ENCODE data around the gene CHMP6. TPM values are rescaled to one million over a fixed set of nuclear protein-coding genes. Genes with fewer than 3 reads are reported as not detected.

CHMP6 gene
- total and polyA plus RNA-seq, 9 of the 15 experiments (the other 6 are each of a cell fraction or from before 2014, with no cell fraction given) = 0.25 to 30.4 (median 13.4) TPM

GRCh38 chr17:80979547-80980378 is 11.9 kb upstream of the CHMP6 start:
- WGBS (ENCODE audit: insufficient coverage, low coverage, missing lambda C conversion rate) = 53% methylated on average over 17 of the region's 26 CpGs

More at GRCh38 chr17:80979547-80980378, 11.9 kb upstream of the CHMP6 start:
- Histone ChIP-seq H3K4me2 (ENCODE audit: insufficient read depth, low read length) (no peak overlapping the region), H4K20me1 (replicated peaks; ENCODE audit: control insufficient read depth, insufficient read depth, low read length) (0 out of 2 replicates have a peak, but pooled peaks cover 6% of the 10 kb centered on the region), H3K36me3 (ENCODE audit: control insufficient read depth, insufficient read depth, low read length) (no peaks in the 10 kb centered on the region), H3K79me2 (ENCODE audit: control insufficient read depth, insufficient read depth, low read length) (no peaks in the 10 kb centered on the region), H2AFZ (ENCODE audit: low read depth, low read length) (no peak overlapping the region; the same call in 1 of the 2 replicates), H3K9me1 (ENCODE audit: control insufficient read depth, insufficient read depth, low read length) (no peaks in the 10 kb centered on the region), H3K9ac (ENCODE audit: insufficient read depth in 1 of 2, low read depth in 2 of 2, low read length in 2 of 2) (no peak overlapping the region), H3K27me3 (ENCODE audit: control insufficient read depth in 2 of 2, insufficient read depth in 2 of 2, low read length in 2 of 2) (peaks cover 12 to 32% of the 10 kb centered on the region in 2 experiments; a peak in 4 of 5 replicates), H3K27ac (ENCODE audit: extremely low read depth, low read depth, low read length) (no peak overlapping the region), H3K4me3 (no peak overlapping the region), H3K9me3 (replicated peaks; ENCODE audit: control insufficient read depth, insufficient read depth, low read depth, low read length) (no peaks in the 10 kb centered on the region), H3K4me1 (replicated peaks in 1 of 2; ENCODE audit: control insufficient read depth in 2 of 2, insufficient read depth in 2 of 2, low read length in 2 of 2) (peaks cover 0 to 38% of the 10 kb centered on the region in 2 experiments; a peak in 3 of 5 replicates)
- no peak for DNase-seq (ENCODE audit: extremely low read depth in 1 of 4, low spot score in 3 of 4)
- CTCF ChIA-PET (ENCODE audit: low intra/inter-chr PET ratio) = interaction anchor here (0.8 kb wide), 1 partner anchor 782 kb away, joined by 3 read pairs; no protein-coding TSS in a partner anchor
- TF ChIP-seq KDM5B (IDR thresholded peaks at IDR 0.05; ENCODE audit: insufficient replicate concordance, low read depth, low read length) (no peak), ARID3B (CRISPR knock-in tag; IDR thresholded peaks at IDR 0.05; ENCODE audit: borderline replicate concordance) (no peak), TEAD4 (IDR thresholded peaks at IDR 0.05; ENCODE audit: low read length) (no peak), TEAD4 (CRISPR knock-in tag; IDR thresholded peaks at IDR 0.05; ENCODE audit: borderline replicate concordance) (0 out of 2 replicates have a peak, but pooled peaks have one; percentile 23)
- no peak for FAIRE-seq
- POLR2A ChIA-PET = interaction anchor here (0.7 kb wide), 1 partner anchor 576 kb away, joined by 3 read pairs; no protein-coding TSS in a partner anchor
- intact Hi-C loops (cut with micrococcal nuclease) (loop anchor here (5.0 to 10.0 kb wide), 2 partner anchors 245 to 552 kb away; partner anchors contain the start of gene CEP131), in situ Hi-C loops (cut with MboI) (loop anchor here (5.0 to 10.0 kb wide), 2 partner anchors 552 to 785 kb away; no protein-coding TSS in a partner anchor)
- no TSS peak for BruUV-seq (replicated peaks)
- no peak for ATAC-seq
